Heart left ventricle (tissue), 16 donors: ENCODE data around the gene ALG8. TPM values are rescaled to one million over a fixed set of nuclear protein-coding genes. Genes with fewer than 3 reads are reported as not detected.
"Not testable (repeated sequence)": the region's sequence is repeated elsewhere in the genome, so short reads cannot be mapped to it uniquely, and the experiment has no call there.

ENCODE experiments used
- ATAC-seq, 4 donors: fragments of 200-7000 bp; cut with Tn5 transposase; one replicate each; pipeline ENCODE4 v1.9.1; 2020 to 2022; ENCODE audit warnings: moderate library complexity in 4 of 4, mild to moderate bottlenecking in 3 of 4, moderate number of reproducible peaks in 1 of 4
- DNase-seq, 5 donors: peaks; one replicate each; pipeline ENCODE4 v3.0.0-alpha.2; 2020
- H3K27ac ChIP-seq, 12 donors: fragments of 200-600 bp; sonication (generic) in 4 of 12; one replicate each; pipeline versions ENCODE4 v1.5.0 to v1.8.0; 2016 to 2022; ENCODE audit warnings: mild to moderate bottlenecking in 2 of 12
- H3K27me3 ChIP-seq, 9 donors: fragments of 200-600 bp; sonication (generic) in 2 of 9; one replicate each; pipeline versions ENCODE4 v1.5.1 to v1.8.0; 2016 to 2022; ENCODE audit warnings: mild to moderate bottlenecking in 3 of 9
- H3K36me3 ChIP-seq, 9 donors: fragments of 200-600 bp; sonication (generic) in 2 of 9; one replicate each; pipeline versions ENCODE4 v1.5.0 to v1.8.0; 2018 to 2022; ENCODE audit warnings: mild to moderate bottlenecking in 2 of 9
- H3K4me1 ChIP-seq, 12 donors: fragments of 200-600 bp; sonication (generic) in 4 of 12; one replicate each; pipeline versions ENCODE4 v1.5.0 to v1.8.0; 2016 to 2022; ENCODE audit warnings: mild to moderate bottlenecking in 3 of 12
- H3K4me3 ChIP-seq, 12 donors: fragments of 200-600 bp; sonication (generic) in 4 of 12; one replicate each; pipeline versions ENCODE4 v1.5.0 to v1.8.0; 2017 to 2022; ENCODE audit warnings: mild to moderate bottlenecking in 9 of 12, moderate library complexity in 4 of 12
- H3K9me3 ChIP-seq, 12 donors: fragments of 200-600 bp; sonication (generic) in 4 of 12; one replicate each; pipeline versions ENCODE4 v1.5.0 to v1.8.0; 2016 to 2022; ENCODE audit warnings: mild to moderate bottlenecking in 1 of 12
- POLR2A ChIP-seq, 2 donors: fragments of 450-650 bp; IDR thresholded peaks; one replicate each; pipeline ENCODE4 v1.6.1; 2017; ENCODE audit warnings: antibody characterized with exemption in 2 of 2, mild to moderate bottlenecking in 2 of 2, moderate library complexity in 2 of 2
- WGBS, 4 donors: extraction: QIAGEN DNeasy Blood & Tissue Kit in 2 of 4; methylation state at CpG; one replicate each; pipeline versions ENCODE4 v1.1.5 to v1.1.7; 2013 to 2018; 5-methylcytosine and 5-hydroxymethylcytosine counted together
- intact Hi-C, 10 donors: fragments of 100-400 bp; cut with DNase I; formaldehyde crosslinking; loops; one replicate each; pipeline versions ENCODE4 v1.11.1 to v1.14.2; 2022
- polyA plus RNA-seq, 2 donors: library from polyadenylated mRNA; stranded (reverse); fragments of 200-250 nt; gene quantifications; one replicate each; pipeline ENCODE4 v1.2.3, GENCODE V29; 2013
- total RNA-seq, 9 donors: library from RNA; depleted of rRNA in 2 of 9; stranded (reverse); fragments of >200 nt in 2 of 9; fragmentation: NEBNext Ultra II Directional in 3 of 9; extraction: Animal tissue kit (Norgen Biotek cat#: 25700) in 3 of 9; gene quantifications; one replicate each; pipeline versions ENCODE4 v1.1.0 to v1.2.4, GENCODE V29; 2016 to 2023
- TF ChIP-seq, protein P1 (sequence below), 12 donors: fragments of 200-600 bp; sonication (generic) in 4 of 12; IDR thresholded peaks; one replicate each; pipeline versions ENCODE4 v1.5.0 to v1.8.0; 2018 to 2022; ENCODE audit warnings: antibody characterized with exemption in 12 of 12, mild to moderate bottlenecking in 5 of 12
- donor health status: ischemic (EF 13 %, LVEDD 7.1; RV severe dilation, severe dysfunction).
- donor health status: healthy with polysubstance abuse.
- donor health status: DM: no; HTN: yes; CAD: no.
- donor health status: DM: no; HTN: no; CAD: no.
- donor health status: ischemic (EF 25% LVEDD 6.9; RV normal size, moderate dysfunction).
- donor health status: ischemic (EF 25% LVEDD 5.7; RV mildly dilated, moderate dysfunction).
- donor health status: healthy.
- donor health status: DM: yes; HTN: yes; CAD: no.
- donor health status: ischemic (EF 35%, LVEDD 5.7; RV mildly dilated, moderate dysfunction).
- donor health status: nonischemic (EF 11% LVEDD 7.7; RV severe dilation, severe dysfunction).
- donor health status: DM: yes; HTN: yes; CAD: no.
- donor health status: PGD.
- donor health status: ischemic (EF 29% LVEDD 5.4; RV normal size, mild dysfunction).
- donor health status: nonischemic (EF 23%, LVEDD 6.1; RV moderate dilation, normal function).

ALG8 gene
- total and polyA plus RNA-seq, 11 donors: 14.1 to 39.5 (median 19.0) TPM

DNA sequence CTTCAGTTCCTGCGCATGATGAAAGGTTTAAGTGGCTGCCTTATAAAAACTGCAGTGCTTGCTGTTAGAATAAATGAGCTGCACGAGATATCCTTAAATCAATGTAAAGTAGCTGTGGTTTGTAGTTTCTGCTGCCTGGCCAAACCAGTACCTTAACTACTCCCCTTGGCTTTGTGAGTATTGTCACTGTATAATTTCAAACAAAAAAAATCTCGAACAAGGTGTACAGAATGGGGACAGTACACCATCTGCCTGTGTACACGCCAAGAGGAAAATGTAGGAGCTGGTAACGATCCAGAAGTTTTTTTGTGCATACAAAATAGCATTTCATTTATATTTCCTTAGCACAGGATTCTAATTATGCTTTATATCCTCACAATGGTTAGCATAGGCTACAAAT, 39.2 kb downstream of the ALG8 start:
- Histone ChIP-seq H3K27me3 (no peaks in the 10 kb centered on the region), H3K27ac (no peak overlapping the region), H3K4me1 (peaks cover 0 to 10% (median 0%) of the 10 kb centered on the region in 12 donors), H3K4me3 (no peak overlapping the region), H3K9me3 (no peaks in the 10 kb centered on the region), H3K36me3 (peaks cover 0 to 71% (median 44%) of the 10 kb centered on the region in 9 donors)
- intact Hi-C loops: no loop called here
- ATAC-seq: peak in 1 of 4 donors; percentile 70
- 43 to 63% (median 55%) methylated on average over 5 of the region's 5 CpGs for WGBS, 4 donors
- no peak for DNase-seq
- TF ChIP-seq POLR2A (IDR thresholded peaks at IDR 0.05): no peak
- TF ChIP-seq, protein P1, sequence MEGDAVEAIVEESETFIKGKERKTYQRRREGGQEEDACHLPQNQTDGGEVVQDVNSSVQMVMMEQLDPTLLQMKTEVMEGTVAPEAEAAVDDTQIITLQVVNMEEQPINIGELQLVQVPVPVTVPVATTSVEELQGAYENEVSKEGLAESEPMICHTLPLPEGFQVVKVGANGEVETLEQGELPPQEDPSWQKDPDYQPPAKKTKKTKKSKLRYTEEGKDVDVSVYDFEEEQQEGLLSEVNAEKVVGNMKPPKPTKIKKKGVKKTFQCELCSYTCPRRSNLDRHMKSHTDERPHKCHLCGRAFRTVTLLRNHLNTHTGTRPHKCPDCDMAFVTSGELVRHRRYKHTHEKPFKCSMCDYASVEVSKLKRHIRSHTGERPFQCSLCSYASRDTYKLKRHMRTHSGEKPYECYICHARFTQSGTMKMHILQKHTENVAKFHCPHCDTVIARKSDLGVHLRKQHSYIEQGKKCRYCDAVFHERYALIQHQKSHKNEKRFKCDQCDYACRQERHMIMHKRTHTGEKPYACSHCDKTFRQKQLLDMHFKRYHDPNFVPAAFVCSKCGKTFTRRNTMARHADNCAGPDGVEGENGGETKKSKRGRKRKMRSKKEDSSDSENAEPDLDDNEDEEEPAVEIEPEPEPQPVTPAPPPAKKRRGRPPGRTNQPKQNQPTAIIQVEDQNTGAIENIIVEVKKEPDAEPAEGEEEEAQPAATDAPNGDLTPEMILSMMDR (IDR thresholded peaks at IDR 0.05): no peak

DNA sequence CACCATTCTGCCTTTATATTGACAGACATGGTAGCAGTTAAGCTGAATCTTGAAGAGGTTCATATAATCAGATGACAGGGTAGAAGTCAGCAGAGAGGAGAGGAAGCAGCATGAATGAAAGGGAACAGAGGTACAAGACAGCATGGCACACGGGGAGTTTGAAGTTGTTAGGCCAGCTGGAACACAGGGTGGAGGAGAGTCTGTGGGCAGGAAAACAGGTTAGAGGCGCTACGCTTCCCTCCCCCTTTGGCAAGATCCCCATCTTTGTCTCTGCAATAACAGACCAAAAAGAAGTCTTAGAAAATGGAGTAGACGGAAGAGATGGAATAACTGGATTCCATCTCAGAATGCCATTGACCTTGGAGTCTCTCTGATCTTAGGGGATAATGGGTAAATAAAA, 39.8 kb downstream of the ALG8 start:
- Histone ChIP-seq H3K4me1 (peaks cover 0 to 10% (median 0%) of the 10 kb centered on the region in 12 donors), H3K27me3 (no peaks in the 10 kb centered on the region), H3K36me3 (peaks cover 0 to 73% (median 47%) of the 10 kb centered on the region in 9 donors), H3K4me3 (no peak overlapping the region), H3K27ac (no peak overlapping the region), H3K9me3 (no peaks in the 10 kb centered on the region)
- intact Hi-C loops: no loop called here
- ATAC-seq: no peak
- TF ChIP-seq, protein P1 (IDR thresholded peaks at IDR 0.05): no peak
- no peak for TF ChIP-seq POLR2A (IDR thresholded peaks at IDR 0.05)
- DNase-seq: no peak
- WGBS, 4 donors: 65 to 79% (median 74%) methylated on average over 4 of the region's 4 CpGs

DNA sequence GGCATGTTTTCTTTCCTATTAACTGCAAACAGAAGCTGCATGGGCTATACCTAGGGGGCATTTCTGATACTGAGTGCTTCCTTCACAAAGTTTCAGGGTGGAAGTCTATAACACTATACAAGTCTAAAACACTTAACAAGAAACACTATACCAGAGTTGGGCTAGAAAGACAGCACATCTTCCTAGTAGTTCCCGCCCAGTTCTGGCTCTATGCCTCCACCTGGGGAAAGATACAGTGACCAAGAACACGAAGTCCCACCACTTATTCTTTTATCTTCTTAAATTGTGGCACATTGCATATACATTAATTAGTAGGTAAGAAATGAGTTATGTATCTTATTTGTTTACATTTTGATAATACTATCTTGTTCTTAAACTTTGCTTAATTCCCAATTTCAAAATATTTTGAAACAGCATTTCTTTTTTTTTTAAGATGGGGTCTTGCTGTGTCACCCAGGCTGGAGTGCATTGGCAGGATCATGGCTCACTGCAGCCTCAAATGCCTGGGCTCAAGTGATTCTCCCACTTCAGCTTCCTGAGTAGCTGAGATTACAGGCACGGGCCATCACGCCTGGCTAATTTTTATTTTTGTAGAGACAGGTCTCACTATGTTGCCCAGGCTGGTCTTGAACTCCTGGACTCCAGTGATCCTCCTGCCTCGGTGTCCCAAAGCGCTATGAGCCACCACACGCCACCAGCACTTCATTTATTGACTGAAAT, 41.6 kb downstream of the ALG8 start:
- peak in 1 of 4 donors; percentile 28 for ATAC-seq
- intact Hi-C loops: no loop called here
- peaks cover 0 to 10% (median 0%) of the 10 kb centered on the region in 12 donors for H3K4me1 ChIP-seq
- H3K4me3 ChIP-seq: no peak overlapping the region
- H3K9me3 ChIP-seq: no peaks in the 10 kb centered on the region
- peak in 1 of 5 donors; percentile 25 for DNase-seq
- no peak overlapping the region for H3K27ac ChIP-seq
- WGBS, 4 donors: 73 to 89% (median 83%) methylated on average over 7 of the region's 7 CpGs
- H3K27me3 ChIP-seq: no peaks in the 10 kb centered on the region
- peaks cover 0 to 60% (median 35%) of the 10 kb centered on the region in 9 donors for H3K36me3 ChIP-seq
- TF ChIP-seq, protein P1 (IDR thresholded peaks at IDR 0.05): no peak
- no peak for TF ChIP-seq POLR2A (IDR thresholded peaks at IDR 0.05)

DNA sequence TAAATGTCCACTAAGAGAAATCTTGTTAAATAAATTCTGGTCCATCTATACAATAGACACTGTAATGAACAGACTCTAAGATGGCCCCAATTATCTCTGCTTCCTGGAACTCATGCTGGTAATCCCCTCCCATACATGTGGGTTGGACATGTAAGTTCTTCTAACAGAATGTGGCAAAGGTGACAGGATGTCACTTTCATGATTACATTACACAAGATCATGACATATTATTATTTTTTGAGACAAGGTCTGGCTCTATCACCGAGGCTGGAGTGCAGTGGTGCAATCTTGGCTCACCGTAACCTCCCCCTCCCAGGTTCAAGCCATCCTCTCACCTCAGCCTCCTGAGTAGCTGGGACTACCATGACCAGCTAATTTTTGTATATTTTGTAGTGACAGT, 45.2 kb downstream of the ALG8 start:
- WGBS, 4 donors: 91 to 96% (median 93%) methylated on average over 2 of the region's 2 CpGs
- Histone ChIP-seq H3K4me3 (no peak overlapping the region), H3K9me3 (no peaks in the 10 kb centered on the region), H3K36me3 (peaks cover 0 to 28% (median 10%) of the 10 kb centered on the region in 9 donors), H3K27ac (no peak overlapping the region), H3K27me3 (no peaks in the 10 kb centered on the region), H3K4me1 (no peaks in the 10 kb centered on the region)
- TF ChIP-seq POLR2A (IDR thresholded peaks at IDR 0.05): no peak
- TF ChIP-seq, protein P1 (IDR thresholded peaks at IDR 0.05): no peak
- DNase-seq: no peak
- intact Hi-C loops: no loop called here
- no peak for ATAC-seq

DNA sequence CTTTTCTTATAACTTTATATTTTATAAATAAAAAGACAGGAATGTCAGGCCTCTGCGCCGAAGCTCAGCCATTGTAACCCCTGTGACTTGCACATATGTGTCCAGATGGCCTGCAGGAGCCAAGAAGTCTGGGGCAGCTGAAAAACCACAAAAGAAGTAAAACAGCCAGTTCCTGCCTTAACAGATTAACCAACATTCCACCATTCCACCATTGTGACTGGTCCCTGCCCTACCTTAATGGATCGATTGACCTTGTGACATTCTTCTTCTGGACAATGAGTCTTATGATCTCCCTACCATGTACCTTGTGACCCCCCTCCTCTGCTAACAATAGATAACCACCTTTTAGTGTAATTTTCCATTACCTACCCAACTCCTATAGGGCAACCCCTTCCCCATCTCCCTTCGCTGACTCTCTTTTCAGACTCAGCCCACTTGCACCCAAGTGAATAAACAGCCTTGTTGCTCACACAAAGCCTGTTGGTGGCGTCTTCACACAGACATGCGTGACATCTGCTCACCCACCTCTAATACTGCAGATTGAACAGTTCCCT, 52.8 kb downstream of the ALG8 start:
- 80 to 88% (median 85%) methylated on average over 6 of the region's 6 CpGs for WGBS, 4 donors
- not testable (repeated sequence) for H3K4me3 ChIP-seq, H3K36me3 ChIP-seq, H3K27ac ChIP-seq, H3K9me3 ChIP-seq, H3K4me1 ChIP-seq, DNase-seq, ATAC-seq, H3K27me3 ChIP-seq
- intact Hi-C loops: loop anchor here in 2 of 10 donors (10.0 kb wide), 2 partner anchors 98 to 478 kb away; partner anchors contain the start of genes KCTD21 (in 2 of the 2) and USP35 (in 2 of the 2)
